ENCODE results near the gene PNKP. TPM values are rescaled to one million over a fixed set of nuclear protein-coding genes. Genes with fewer than 3 reads are reported as not detected.

The PNKP gene
- total RNA-seq = 100 to 1,000 TPM; 161 to 163 TPM
- polyA plus RNA-seq (2013, experiment 1 of 2) = 78.3 TPM
- 66.1 TPM for polyA plus RNA-seq (2013, experiment 2 of 2)
- long read RNA-seq, experiment 1, transcript PNKP-207 (16 exons, 1,665 nt) = major isoform, 7 of 41 reads
- long read RNA-seq, experiment 1, transcript PNKP-201 (17 exons, 2,041 nt) = minor isoform, 5 of 41 reads
- long read RNA-seq, experiment 1, partial matches to known transcripts = 17 of 41 reads
- long read RNA-seq, experiment 1, other reads (novel, unspliced or antisense) = 12 of 41 reads
- long read RNA-seq, experiment 2, transcript PNKP-201 (17 exons, 2,041 nt) = major isoform, 39 of 101 reads
- long read RNA-seq, experiment 2, transcript PNKP-207 (16 exons, 1,665 nt) = minor isoform, 17 of 101 reads
- long read RNA-seq, experiment 2, partial matches to known transcripts = 11 of 101 reads
- long read RNA-seq, experiment 2, other reads (novel, unspliced or antisense) = 32 of 101 reads
- long read RNA-seq, experiment 3, transcript PNKP-201 (17 exons, 2,041 nt) = major isoform, 53 of 137 reads
- long read RNA-seq, experiment 3, transcript PNKP-207 (16 exons, 1,665 nt) = minor isoform, 45 of 137 reads
- long read RNA-seq, experiment 3, partial matches to known transcripts = 10 of 137 reads
- long read RNA-seq, experiment 3, other reads (novel, unspliced or antisense) = 24 of 137 reads
- long read RNA-seq, experiment 4, transcript PNKP-222 (2 exons, 619 nt) = minor isoform, 10 of 112 reads
- long read RNA-seq, experiment 4, transcript PNKP-201 (17 exons, 2,041 nt) = minor isoform, 20 of 112 reads
- long read RNA-seq, experiment 4, transcript PNKP-207 (16 exons, 1,665 nt) = major isoform, 39 of 112 reads
- long read RNA-seq, experiment 4, partial matches to known transcripts = 19 of 112 reads
- long read RNA-seq, experiment 4, other reads (novel, unspliced or antisense) = 20 of 112 reads

- TF ChIP-seq, protein P1, sequence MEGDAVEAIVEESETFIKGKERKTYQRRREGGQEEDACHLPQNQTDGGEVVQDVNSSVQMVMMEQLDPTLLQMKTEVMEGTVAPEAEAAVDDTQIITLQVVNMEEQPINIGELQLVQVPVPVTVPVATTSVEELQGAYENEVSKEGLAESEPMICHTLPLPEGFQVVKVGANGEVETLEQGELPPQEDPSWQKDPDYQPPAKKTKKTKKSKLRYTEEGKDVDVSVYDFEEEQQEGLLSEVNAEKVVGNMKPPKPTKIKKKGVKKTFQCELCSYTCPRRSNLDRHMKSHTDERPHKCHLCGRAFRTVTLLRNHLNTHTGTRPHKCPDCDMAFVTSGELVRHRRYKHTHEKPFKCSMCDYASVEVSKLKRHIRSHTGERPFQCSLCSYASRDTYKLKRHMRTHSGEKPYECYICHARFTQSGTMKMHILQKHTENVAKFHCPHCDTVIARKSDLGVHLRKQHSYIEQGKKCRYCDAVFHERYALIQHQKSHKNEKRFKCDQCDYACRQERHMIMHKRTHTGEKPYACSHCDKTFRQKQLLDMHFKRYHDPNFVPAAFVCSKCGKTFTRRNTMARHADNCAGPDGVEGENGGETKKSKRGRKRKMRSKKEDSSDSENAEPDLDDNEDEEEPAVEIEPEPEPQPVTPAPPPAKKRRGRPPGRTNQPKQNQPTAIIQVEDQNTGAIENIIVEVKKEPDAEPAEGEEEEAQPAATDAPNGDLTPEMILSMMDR (conservative IDR thresholded peaks at IDR 0.05) = peak; percentile 6
- no peaks in the 10 kb centered on the region for H3K27me3 ChIP-seq (ENCODE audit: control insufficient read depth, insufficient read depth, low read length, poor library complexity, severe bottlenecking)
- H3K27ac ChIP-seq (ENCODE audit: low read depth, low read length) = peak within 1 kb of the TSS; percentile 72
- H3K36me3 ChIP-seq (ENCODE audit: control insufficient read depth, insufficient read depth, low read length) = peaks cover 30% of the 10 kb centered on the region
- WGBS, 2 experiments (ENCODE audit: insufficient coverage in 1 of 2, insufficient read length in 1 of 2) = 0% methylated on average over 32 to 65 of the region's 65 CpGs
- Mint-ChIP-seq H3K36me3 (ENCODE audit: low read depth) (peaks cover 41% of the 10 kb centered on the region), H3K4me3 (peak within 1 kb of the TSS; percentile 89), H3K4me1 (peaks cover 19% of the 10 kb centered on the region), H3K27me3 (ENCODE audit: insufficient read depth) (no peaks in the 10 kb centered on the region), H3K9me3 (peaks cover 5% of the 10 kb centered on the region), H3K27ac (peak within 1 kb of the TSS; percentile 97)
- no peaks in the 10 kb centered on the region for H3K9me3 ChIP-seq (ENCODE audit: control insufficient read depth, low read length)
- H3K4me1 ChIP-seq (ENCODE audit: control insufficient read depth, insufficient read depth, low read length) = peaks cover 4% of the 10 kb centered on the region
- DNase-seq = peak; percentile 96
- H3K4me3 ChIP-seq (ENCODE audit: low read length) = peak within 1 kb of the TSS; percentile 98
- peak within 1 kb of the TSS; percentile 74 for H3K9ac ChIP-seq (ENCODE audit: extremely low read depth, low read length, poor library complexity, severe bottlenecking)
These were observed at the start of gene PNKP for GRCh38 chr19:49866933-49867782. TSS of gene PNKP (minus strand) at chr19:49867576. CDS start at chr19:49867204, 372 bp downstream.

- peaks cover 76% of the 10 kb centered on the region for H3K36me3 Mint-ChIP-seq (ENCODE audit: low read depth)
- H3K9me3 Mint-ChIP-seq = peaks cover 6% of the 10 kb centered on the region
- Histone ChIP-seq H3K4me3 (ENCODE audit: low read length) (no peak overlapping the region), H3K9me3 (ENCODE audit: control insufficient read depth, low read length) (no peaks in the 10 kb centered on the region), H3K36me3 (ENCODE audit: control insufficient read depth, insufficient read depth, low read length) (peaks cover 80% of the 10 kb centered on the region), H3K27ac (ENCODE audit: low read depth, low read length) (no peak overlapping the region), H3K9ac (ENCODE audit: extremely low read depth, low read length, poor library complexity, severe bottlenecking) (no peak overlapping the region), H3K4me1 (ENCODE audit: control insufficient read depth, insufficient read depth, low read length) (no peaks in the 10 kb centered on the region), H3K27me3 (ENCODE audit: control insufficient read depth, insufficient read depth, low read length, poor library complexity, severe bottlenecking) (no peaks in the 10 kb centered on the region)
- WGBS, 2 experiments (ENCODE audit: insufficient coverage in 1 of 2, insufficient read length in 1 of 2) = 99 to 100% methylated on average over 5 to 6 of the region's 6 CpGs
- TF ChIP-seq, protein P1 (conservative IDR thresholded peaks at IDR 0.05) = peak; percentile 52
- no peaks in the 10 kb centered on the region for H3K27me3 Mint-ChIP-seq (ENCODE audit: insufficient read depth)
- peaks cover 3% of the 10 kb centered on the region for H3K4me1 Mint-ChIP-seq
- H3K27ac Mint-ChIP-seq = no peak overlapping the region
- DNase-seq = no peak
- no peak overlapping the region for H3K4me3 Mint-ChIP-seq
These were observed 47.9 kb upstream of the PNKP start for GRCh38 chr19:49915271-49915670.

- WGBS, 2 experiments (ENCODE audit: insufficient coverage in 1 of 2, insufficient read length in 1 of 2) = 94 to 95% methylated on average over 9 to 10 of the region's 10 CpGs
- Mint-ChIP-seq H3K27ac (peak overlapping the region; percentile 18), H3K9me3 (peaks cover 6% of the 10 kb centered on the region), H3K4me1 (no peaks in the 10 kb centered on the region), H3K4me3 (no peak overlapping the region), H3K27me3 (ENCODE audit: insufficient read depth) (no peaks in the 10 kb centered on the region), H3K36me3 (ENCODE audit: low read depth) (peaks cover 82% of the 10 kb centered on the region)
- Histone ChIP-seq H3K4me1 (ENCODE audit: control insufficient read depth, insufficient read depth, low read length) (no peaks in the 10 kb centered on the region), H3K9me3 (ENCODE audit: control insufficient read depth, low read length) (no peaks in the 10 kb centered on the region), H3K4me3 (ENCODE audit: low read length) (no peak overlapping the region), H3K36me3 (ENCODE audit: control insufficient read depth, insufficient read depth, low read length) (peaks cover 75% of the 10 kb centered on the region), H3K27me3 (ENCODE audit: control insufficient read depth, insufficient read depth, low read length, poor library complexity, severe bottlenecking) (no peaks in the 10 kb centered on the region), H3K9ac (ENCODE audit: extremely low read depth, low read length, poor library complexity, severe bottlenecking) (no peak overlapping the region), H3K27ac (ENCODE audit: low read depth, low read length) (no peak overlapping the region)
- no peak for DNase-seq
- TF ChIP-seq, protein P1 (conservative IDR thresholded peaks at IDR 0.05) = no peak
These were observed 46.3 kb upstream of the PNKP start for GRCh38 chr19:49913720-49914119.

Measured in endodermal cell (in vitro differentiated cells).